Lower leg skin (tissue), 4 donors: Measurements from ENCODE around the gene CCR7. TPM values are rescaled to one million over a fixed set of nuclear protein-coding genes. Genes with fewer than 3 reads are reported as not detected.

Experiments
- DNase-seq, 2 donors: peaks; one replicate each; pipeline ENCODE4 v3.0.0-alpha.2; 2019; ENCODE audit warnings: low spot score in 2 of 2
- H3K4me3 ChIP-seq: fragments of 200-600 bp; sonication (generic); 2 replicates; pipeline ENCODE4 v1.5.1; 2017; ENCODE audit warnings: mild to moderate bottlenecking, low read depth; ENCODE audit not compliant: poor library complexity, severe bottlenecking
- CTCF ChIP-seq, 3 donors: fragments of 450-650 bp; IDR thresholded peaks; one replicate each; pipeline ENCODE4 v1.5.1; 2016; ENCODE audit warnings: antibody characterized with exemption in 3 of 3, mild to moderate bottlenecking in 3 of 3, moderate library complexity in 2 of 3
- POLR2A ChIP-seq, 2 donors: fragments of 450-650 bp; IDR thresholded peaks; one replicate each; pipeline ENCODE4 v1.6.1; 2016 to 2017; ENCODE audit warnings: antibody characterized with exemption in 2 of 2, mild to moderate bottlenecking in 1 of 2, moderate library complexity in 1 of 2
- WGBS, 2 donors: methylation state at CpG; one replicate each; pipeline ENCODE4 v1.1.5; 2018; 5-methylcytosine and 5-hydroxymethylcytosine counted together
- intact Hi-C: fragments of 100-400 bp; cut with DNase I; formaldehyde crosslinking; loops from one replicate; pipeline ENCODE4 v1.15.0; 2023; ENCODE audit warnings: low total_unique reads
- total RNA-seq, 4 donors: library from RNA; depleted of rRNA; stranded (reverse); fragments of >200 nt; gene quantifications; one replicate each; pipeline ENCODE4 v1.1.0, GENCODE V29; 2016

CCR7 gene
- total RNA-seq, 4 donors from 2014 or later: 0.21 to 1.2 TPM; not detected in 2

- WGBS, 2 donors: 73 to 76% methylated on average over 9 of the region's 9 CpGs
- TF ChIP-seq CTCF (IDR thresholded peaks at IDR 0.05): no peak
- DNase-seq: peak in 1 of 2 donors; percentile 60
- H3K4me3 ChIP-seq: no peak overlapping the region
- intact Hi-C loops: loop anchor here (10.0 kb wide), 1 partner anchor 204 kb away; no protein-coding TSS in a partner anchor
These were observed 6.9 kb downstream of the CCR7 start for GRCh38 chr17:40558300-40558889.

- intact Hi-C loops: loop anchor here (10.0 kb wide), 1 partner anchor 203 kb away; no protein-coding TSS in a partner anchor
- H3K4me3 ChIP-seq: no peak overlapping the region
- DNase-seq: peak in 1 of 2 donors; percentile 84
- WGBS, 2 donors: 65 to 70% methylated on average over 6 of the region's 6 CpGs
- no peak for TF ChIP-seq CTCF (IDR thresholded peaks at IDR 0.05)
These were observed 7.6 kb downstream of the CCR7 start for GRCh38 chr17:40557531-40558299.

GRCh38 chr17:40556884-40557414 lies 8.3 kb downstream of the CCR7 start:
- no peak overlapping the region for H3K4me3 ChIP-seq
- intact Hi-C loops: loop anchor here (10.0 kb wide), 1 partner anchor 202 kb away; no protein-coding TSS in a partner anchor
- 57 to 63% methylated on average over 16 of the region's 16 CpGs for WGBS, 2 donors

GRCh38 chr17:40556198-40556661 lies 9.0 kb downstream of the CCR7 start:
- no peak for DNase-seq
- no peak overlapping the region for H3K4me3 ChIP-seq
- 47 to 59% methylated on average over 1 of the region's 1 CpG for WGBS, 2 donors
- no peak for TF ChIP-seq CTCF (IDR thresholded peaks at IDR 0.05)
- TF ChIP-seq POLR2A (IDR thresholded peaks at IDR 0.05): no peak
- intact Hi-C loops: loop anchor here (10.0 kb wide), 1 partner anchor 201 kb away; no protein-coding TSS in a partner anchor

More at GRCh38 chr17:40556884-40557414, 8.3 kb downstream of the CCR7 start:
- TF ChIP-seq POLR2A (IDR thresholded peaks at IDR 0.05) (no peak), CTCF (IDR thresholded peaks at IDR 0.05) (no peak)
- peak in 1 of 2 donors; percentile 86 for DNase-seq

- no peak for TF ChIP-seq POLR2A (IDR thresholded peaks at IDR 0.05)
- no peak for TF ChIP-seq CTCF (IDR thresholded peaks at IDR 0.05)
- WGBS, 2 donors: 92 to 93% methylated on average over 26 of the region's 26 CpGs
- intact Hi-C loops: loop anchor here (10.0 kb wide), 1 partner anchor 201 kb away; no protein-coding TSS in a partner anchor
- H3K4me3 ChIP-seq: no peak overlapping the region
- DNase-seq: peak; percentile 13 to 84
These were observed 9.7 kb downstream of the CCR7 start for GRCh38 chr17:40555296-40556190.
